GM12878 (cell line): Measurements from ENCODE around the gene FURIN. TPM values are rescaled to one million over a fixed set of nuclear protein-coding genes. Genes with fewer than 3 reads are reported as not detected.

Experiments
- ATAC-seq: fragments of 200-7000 bp; cut with Tn5 transposase; 3 replicates; pipeline ENCODE4 v1.9.1; 2020; ENCODE audit warnings: mild to moderate bottlenecking, moderate library complexity
- BruUV-seq: library from RNA; stranded (reverse); fragments of 400-500 nt; replicated peaks from 2 replicates; lab custom pipeline; 2021; lab: Mats Ljungman, UMichigan
- CTCF ChIA-PET: fragments of 300-600 bp; sonication (Branson Sonifier 250); formaldehyde crosslinking; extraction: SDS; loops from one replicate; lab custom pipeline; 2021; ENCODE audit warnings: inconsistent platforms; lab: Yijun Ruan, JAX
- POLR2A ChIA-PET: fragments of 350-600 bp; formaldehyde crosslinking; extraction: SDS; loops from one replicate; lab custom pipeline; 2021; ENCODE audit warnings: inconsistent platforms; lab: Charles Lee
- RAD21 ChIA-PET: fragments of 300-600 bp; sonication (Branson Sonifier 250); formaldehyde crosslinking; loops from one replicate; lab custom pipeline; 2023; ENCODE audit warnings: antibody characterized with exemption; ENCODE audit not compliant: unreplicated experiment; lab: Charles Lee
- SMC1A ChIA-PET: fragments of 300-600 bp; sonication (Branson Sonifier 250); formaldehyde crosslinking; loops from one replicate; lab custom pipeline; 2023; ENCODE audit not compliant: unreplicated experiment, uncharacterized antibody; lab: Charles Lee
- DNase-seq: peaks from one replicate; pipeline ENCODE4 v3.0.0-alpha.2; 2011; ENCODE audit warnings: low read depth, low spot score
- FAIRE-seq: peaks from 3 replicates; lab custom pipeline; 2011; peaks lifted over from hg19 to GRCh38; lab: Jason Lieb, UNC
- H2AFZ ChIP-seq: 2 replicates; pipeline ENCODE4 v1.6.0; 2011; ENCODE audit warnings: low read depth, low read length, control low read depth; ENCODE audit not compliant: control insufficient read depth
- H3K27ac ChIP-seq: 2 replicates; pipeline ENCODE4 v1.5.1; 2011; ENCODE audit warnings: control low read depth; ENCODE audit not compliant: control insufficient read depth, insufficient read depth
- H3K27me3 ChIP-seq, 2 experiments: replicated peaks in 1 of 2; 2 replicates each; pipeline versions ENCODE4 v1.6.0 to v1.6.1; 2011; ENCODE audit warnings: low read length in 1 of 2; ENCODE audit not compliant: control insufficient read depth in 2 of 2, insufficient read depth in 2 of 2
- H3K36me3 ChIP-seq, 2 experiments: 2 replicates each; pipeline ENCODE4 v1.5.1; 2011; ENCODE audit warnings: low read length in 1 of 2; ENCODE audit not compliant: control insufficient read depth in 2 of 2, insufficient read depth in 2 of 2
- H3K4me1 ChIP-seq: 2 replicates; pipeline ENCODE4 v1.6.1; 2011; ENCODE audit warnings: mild to moderate bottlenecking, low read length, moderate library complexity, mixed read lengths; ENCODE audit not compliant: control insufficient read depth, insufficient read depth
- H3K4me2 ChIP-seq: 2 replicates; pipeline ENCODE4 v1.6.0; 2011; ENCODE audit warnings: control low read depth; ENCODE audit not compliant: control insufficient read depth, insufficient read depth
- H3K4me3 ChIP-seq: fragments of 200-600 bp; sonication (generic); 2 replicates; pipeline ENCODE4 v1.5.1; 2016
- H3K79me2 ChIP-seq: 2 replicates; pipeline ENCODE4 v1.6.0; 2011; ENCODE audit warnings: low read length; ENCODE audit not compliant: control insufficient read depth, insufficient read depth
- H3K9ac ChIP-seq: 2 replicates; pipeline ENCODE4 v1.8.0; 2011; ENCODE audit warnings: low read length, control low read depth, mixed read lengths; ENCODE audit not compliant: control insufficient read depth, insufficient read depth
- H3K9me3 ChIP-seq: replicated peaks from 3 replicates; pipeline ENCODE4 v1.5.1; 2011; ENCODE audit warnings: mild to moderate bottlenecking, low read length; ENCODE audit not compliant: control insufficient read depth, insufficient read depth
- H4K20me1 ChIP-seq: 2 replicates; pipeline ENCODE4 v1.6.0; 2011; ENCODE audit not compliant: control insufficient read depth, insufficient read depth
- CEBPZ ChIP-seq: fragments of 150-350 bp; IDR thresholded peaks from 2 replicates; pipeline ENCODE4 v1.6.1; 2016; ENCODE audit warnings: low read depth, low read length
- EGR1 ChIP-seq, 2 experiments: IDR thresholded peaks; 1 replicate in 1 of 2; 2 replicates in 1 of 2; pipeline ENCODE4 v1.6.1; 2011 to 2012; ENCODE audit warnings: low read depth in 2 of 2, low read length in 2 of 2, borderline replicate concordance in 1 of 2, mild to moderate bottlenecking in 1 of 2, moderate library complexity in 1 of 2
- GATAD2B ChIP-seq: fragments of 450-650 bp; conservative IDR thresholded peaks from 2 replicates; pipeline ENCODE4 v1.6.1; 2017; ENCODE audit warnings: low read depth, mild to moderate bottlenecking, moderate library complexity
- HCFC1 ChIP-seq: fragments of 150-350 bp; IDR thresholded peaks from 2 replicates; pipeline ENCODE4 v1.6.1; 2014; ENCODE audit warnings: low read length
- IRF4 ChIP-seq: IDR thresholded peaks from 2 replicates; pipeline ENCODE4 v1.6.1; 2011; ENCODE audit warnings: low read depth, low read length
- LARP7 ChIP-seq: fragments of 450-650 bp; IDR thresholded peaks from 2 replicates; pipeline ENCODE4 v1.6.1; 2017; ENCODE audit warnings: mild to moderate bottlenecking
- MYC ChIP-seq: IDR thresholded peaks from 2 replicates; pipeline ENCODE4 v1.6.1; 2011; ENCODE audit warnings: mild to moderate bottlenecking, low read length, moderate library complexity, inconsistent platforms; ENCODE audit not compliant: insufficient read depth, insufficient replicate concordance, insufficient read length, severe bottlenecking
- NFYA ChIP-seq: IDR thresholded peaks from 2 replicates; pipeline ENCODE4 v1.6.1; 2011; ENCODE audit warnings: low read depth, mild to moderate bottlenecking, low read length, improper control_type of control experiment, borderline replicate concordance
- NR2F1 ChIP-seq: fragments of 450-650 bp; conservative IDR thresholded peaks from 2 replicates; pipeline ENCODE4 v1.6.1; 2017; ENCODE audit warnings: mild to moderate bottlenecking
- RAD21 ChIP-seq: IDR thresholded peaks from 2 replicates; pipeline ENCODE4 v1.6.1; 2011; ENCODE audit warnings: mild to moderate bottlenecking, low read depth, low read length, moderate library complexity; ENCODE audit not compliant: insufficient read depth
- TBL1XR1 ChIP-seq: IDR thresholded peaks from 2 replicates; pipeline ENCODE4 v1.6.1; 2012; ENCODE audit warnings: low read depth, low read length, improper control_type of control experiment
- YBX1 ChIP-seq: fragments of 450-650 bp; IDR thresholded peaks from 2 replicates; pipeline ENCODE4 v1.6.1; 2016; ENCODE audit warnings: antibody characterized with exemption
- ZBTB4 ChIP-seq: fragments of 450-650 bp; formaldehyde crosslinking; IDR thresholded peaks from 2 replicates; pipeline ENCODE4 v1.4.0; 2022; ENCODE audit warnings: mild to moderate bottlenecking, moderate library complexity
- ZNF217 ChIP-seq: fragments of 450-650 bp; IDR thresholded peaks from 2 replicates; pipeline ENCODE4 v1.6.1; 2017; ENCODE audit warnings: antibody characterized with exemption, mild to moderate bottlenecking
- ZNF274 ChIP-seq: IDR thresholded peaks from one replicate; pipeline ENCODE4 v1.8.0; 2011; ENCODE audit not compliant: insufficient read length, insufficient read depth
- ZNF384 ChIP-seq: IDR thresholded peaks from 2 replicates; pipeline ENCODE4 v1.6.1; 2012; ENCODE audit warnings: low read depth, mild to moderate bottlenecking, low read length, improper control_type of control experiment, borderline replicate concordance
- WGBS: methylation state at CpG from one replicate; pipeline ENCODE4 v1.1.6; 2016; ENCODE audit warnings: low lambda C conversion rate; ENCODE audit not compliant: insufficient replicate concordance, insufficient coverage; ENCODE audit errors: missing lambda C conversion rate; 5-methylcytosine and 5-hydroxymethylcytosine counted together
- in situ Hi-C: fragments of 300-500 bp; cut with MboI; formaldehyde crosslinking; loops from 9 replicates; pipeline ENCODE4 v1.14.3; 2018; ENCODE audit warnings: mixed read lengths
- intact Hi-C: fragments of 100-400 bp; cut with micrococcal nuclease; formaldehyde crosslinking; loops from one replicate; pipeline ENCODE4 v1.14.2; 2022; ENCODE audit not compliant: unreplicated experiment
- polyA plus RNA-seq, 11 experiments: library from polyadenylated mRNA; depleted of rRNA in 4 of 11; unstranded in 6 of 11; stranded (reverse) in 5 of 11; fragments of >200 nt; fragmentation: Nextera tagmentation in 4 of 11; fragmentation: Illumina TruSeq in 1 of 11; extraction: Ambion mirVana in 4 of 11; extraction: Trizol in 1 of 11; gene quantifications; 1 replicate in 1 of 11; 2 replicates in 10 of 11; pipeline versions ENCODE4 v1.2.1 to v1.2.3, GENCODE V29; 2011 to 2016; ENCODE audit warnings: inconsistent platforms in 2 of 11, missing spikeins in 2 of 11, low read depth in 1 of 11
- total RNA-seq, 4 experiments: library from RNA; depleted of rRNA in 3 of 4; stranded (reverse); fragments of >200 nt in 3 of 4; fragmentation: Illumina TruSeq in 1 of 4; extraction: Trizol in 1 of 4; gene quantifications; 2 replicates each; pipeline versions ENCODE4 v1.2.1 to v1.2.3, GENCODE V29; 2013 to 2021

FURIN gene
- total and polyA plus RNA-seq, 10 of the 15 experiments (the other 5 are each of a cell fraction or from before 2014, with no cell fraction given) = 0.47 to 39.9 (median 8.0) TPM

- SMC1A ChIA-PET = interaction anchor here (1.4 to 2.4 kb wide), 3 partner anchors 14 to 57 kb away, joined by 4 to 10 read pairs (median 10); partner anchors contain the start of gene FES
- H3K27me3 ChIP-seq = no peaks in the 10 kb centered on the region
- peaks cover 28% of the 10 kb centered on the region for H3K4me1 ChIP-seq
- no TSS peak for BruUV-seq
- FAIRE-seq (no peak), DNase-seq (no peak), ATAC-seq (peak; percentile 31)
- RAD21 ChIA-PET = interaction anchor here (0.5 to 2.8 kb wide), 6 partner anchors 14 to 163 kb away, joined by 3 to 11 read pairs (median 4); no protein-coding TSS in a partner anchor
- in situ Hi-C loops = no loop called here
- H3K36me3 ChIP-seq = peaks cover 5 to 9% of the 10 kb centered on the region in 2 experiments; a peak in 3 of 4 replicates
- H3K79me2 ChIP-seq = peaks cover 29% of the 10 kb centered on the region
- WGBS = 1% methylated on average over 40 of the region's 77 CpGs
- no peaks in the 10 kb centered on the region for H3K9me3 ChIP-seq
- H4K20me1 ChIP-seq = peaks cover 4% of the 10 kb centered on the region; the same call in 1 of the 2 replicates
- H3K4me3 ChIP-seq = peak overlapping the region; percentile 80
- CTCF ChIA-PET = interaction anchor here (2.0 to 2.2 kb wide), 2 partner anchors 14 to 60 kb away, joined by 10 read pairs; partner anchors contain the start of gene HDDC3
- H3K4me2 ChIP-seq = peak overlapping the region; percentile 98
- POLR2A ChIA-PET = interaction anchor here (0.6 to 1.7 kb wide), 3 partner anchors 19 to 168 kb away, joined by 3 to 7 read pairs (median 4); partner anchors contain the start of gene HDDC3
- H3K27ac ChIP-seq = peak overlapping the region; percentile 79
- peak overlapping the region; percentile 64 for H2AFZ ChIP-seq
- intact Hi-C loops = loop anchor here (1.0 to 5.0 kb wide), 4 partner anchors 40 to 155 kb away; partner anchors contain the start of gene BLM
- peak overlapping the region; percentile 93 for H3K9ac ChIP-seq
- TF ChIP-seq LARP7 (peak; percentile 45; the same call in 1 of the 2 replicates), GATAD2B (peak; percentile 23; the same call in 1 of the 2 replicates), NR2F1 (peak; percentile 75), RAD21 (no peak), TBL1XR1 (no peak), ZNF217 (no peak), HCFC1 (no peak), IRF4 (no peak), EGR1 (IDR thresholded peaks at IDR 0.05; ENCODE audit: borderline replicate concordance in 1 of 2, low read depth in 2 of 2, low read length in 2 of 2) (peak in 1 of 2 experiments; percentile 50; a peak in 1 of 3 replicates), MYC (no peak), ZBTB4 (CRISPR knock-in tag) (no peak), ZNF384 (no peak), YBX1 (no peak), ZNF274 (no peak), NFYA (no peak), CEBPZ (no peak)
Measured at GRCh38 chr15:90871716-90872485, 3.5 kb downstream of the FURIN start.
